GM23338 (cell line): ENCODE data around the gene SON. TPM values are rescaled to one million over a fixed set of nuclear protein-coding genes. Genes with fewer than 3 reads are reported as not detected.
"Not testable (repeated sequence)": the region's sequence is repeated elsewhere in the genome, so short reads cannot be mapped to it uniquely, and the experiment has no call there.

ENCODE experiments used
- ATAC-seq: fragments of 200-7000 bp; cut with Tn5 transposase; 3 replicates; pipeline ENCODE4 v1.9.1; 2020
- DNase-seq: peaks from one replicate; pipeline ENCODE4 v3.0.0-alpha.2; 2015; ENCODE audit warnings: low spot score
- H2AFZ ChIP-seq: fragments of 200-600 bp; sonication (generic); 2 replicates; pipeline ENCODE4 v1.8.0; 2016; ENCODE audit warnings: antibody characterized with exemption, mild to moderate bottlenecking, moderate library complexity
- H3F3A ChIP-seq: fragments of 200-600 bp; sonication (generic); replicated peaks from 2 replicates; pipeline ENCODE4 v1.8.0; 2017; ENCODE audit warnings: antibody characterized with exemption, mixed run types, low read depth
- H3K27ac ChIP-seq: fragments of 200-600 bp; sonication (generic); 2 replicates; pipeline ENCODE4 v1.6.1; 2016; ENCODE audit warnings: low read depth
- H3K27me3 ChIP-seq: fragments of 200-600 bp; sonication (generic); 2 replicates; pipeline ENCODE4 v1.8.0; 2016; ENCODE audit warnings: mild to moderate bottlenecking, mixed run types, moderate library complexity; ENCODE audit not compliant: insufficient read depth
- H3K36me3 ChIP-seq: fragments of 200-600 bp; sonication (generic); 2 replicates; pipeline ENCODE4 v1.8.0; 2016; ENCODE audit warnings: mild to moderate bottlenecking; ENCODE audit not compliant: insufficient read depth
- H3K4me1 ChIP-seq: fragments of 200-600 bp; sonication (generic); 2 replicates; pipeline ENCODE4 v1.8.0; 2016; ENCODE audit warnings: mild to moderate bottlenecking, moderate library complexity; ENCODE audit not compliant: insufficient read depth
- H3K4me2 ChIP-seq: fragments of 200-600 bp; sonication (generic); 2 replicates; pipeline ENCODE4 v1.7.1; 2017; ENCODE audit warnings: mixed run types
- H3K4me3 ChIP-seq: fragments of 200-600 bp; sonication (generic); 2 replicates; pipeline ENCODE4 v1.6.1; 2016; ENCODE audit warnings: mixed run types
- H3K79me2 ChIP-seq: fragments of 200-600 bp; sonication (generic); replicated peaks from 2 replicates; pipeline ENCODE4 v1.8.0; 2017; ENCODE audit warnings: mild to moderate bottlenecking; ENCODE audit not compliant: insufficient read depth
- H3K9me2 ChIP-seq: fragments of 200-600 bp; sonication (generic); 2 replicates; pipeline ENCODE4 v1.8.0; 2017; ENCODE audit not compliant: insufficient read depth
- H4K20me1 ChIP-seq: fragments of 200-600 bp; sonication (generic); replicated peaks from 2 replicates; pipeline ENCODE4 v1.8.0; 2017; ENCODE audit warnings: mild to moderate bottlenecking; ENCODE audit not compliant: insufficient read depth
- H3K27ac Mint-ChIP-seq: 2 replicates; pipeline ENCODE4 v1.8.0; 2020; ENCODE audit warnings: inconsistent platforms, mild to moderate bottlenecking, moderate library complexity, mixed read lengths
- H3K27me3 Mint-ChIP-seq: 3 replicates; pipeline ENCODE4 v1.8.0; 2022; ENCODE audit warnings: low read depth, mild to moderate bottlenecking, moderate library complexity, mixed read lengths, inconsistent platforms; ENCODE audit not compliant: insufficient read depth, poor library complexity
- H3K36me3 Mint-ChIP-seq: 3 replicates; pipeline ENCODE4 v1.8.0; 2021; ENCODE audit warnings: low read depth, mild to moderate bottlenecking, inconsistent platforms, moderate library complexity, mixed read lengths
- H3K4me1 Mint-ChIP-seq: 3 replicates; pipeline ENCODE4 v1.8.0; 2020; ENCODE audit warnings: mild to moderate bottlenecking, inconsistent platforms, mixed read lengths
- H3K4me3 Mint-ChIP-seq: 3 replicates; pipeline ENCODE4 v1.8.0; 2021; ENCODE audit warnings: moderate library complexity, mild to moderate bottlenecking, inconsistent platforms, mixed read lengths
- H3K9me3 Mint-ChIP-seq: 3 replicates; pipeline ENCODE4 v1.8.0; 2020; ENCODE audit warnings: moderate library complexity, mild to moderate bottlenecking, inconsistent platforms, mixed read lengths
- CREB1 ChIP-seq: fragments of 250-450 bp; sonication (Bioruptor Pico); IDR thresholded peaks from 2 replicates; pipeline ENCODE4 v1.5.0; 2020; ENCODE audit warnings: low read depth, mild to moderate bottlenecking, moderate library complexity
- ETS1 ChIP-seq: IDR thresholded peaks from 2 replicates; pipeline ENCODE4 v1.6.1; 2016; ENCODE audit warnings: antibody characterized with exemption
- EZH2 ChIP-seq: fragments of 200-600 bp; sonication (generic); IDR thresholded peaks from one replicate; pipeline ENCODE4 v1.8.0; 2017; ENCODE audit warnings: antibody characterized with exemption, mild to moderate bottlenecking, low read depth; ENCODE audit not compliant: unreplicated experiment
- EZH2phosphoT487 ChIP-seq: fragments of 200-600 bp; sonication (generic); IDR thresholded peaks from one replicate; pipeline ENCODE4 v1.8.1; 2018; ENCODE audit warnings: antibody characterized with exemption; ENCODE audit not compliant: unreplicated experiment
- JUNB ChIP-seq: IDR thresholded peaks from one replicate; pipeline ENCODE4 v1.6.1; 2016; ENCODE audit warnings: antibody characterized with exemption; ENCODE audit not compliant: unreplicated experiment
- NANOG ChIP-seq: IDR thresholded peaks from 2 replicates; pipeline ENCODE4 v1.6.1; 2016; ENCODE audit warnings: antibody characterized with exemption, borderline replicate concordance
- REST ChIP-seq: IDR thresholded peaks from one replicate; pipeline ENCODE4 v1.6.1; 2018; ENCODE audit warnings: antibody characterized with exemption; ENCODE audit not compliant: unreplicated experiment
- STAT1 ChIP-seq: IDR thresholded peaks from one replicate; pipeline ENCODE4 v1.6.1; 2016; ENCODE audit warnings: antibody characterized with exemption; ENCODE audit not compliant: unreplicated experiment
- ZNF331 ChIP-seq: fragments of 250-450 bp; sonication (Bioruptor Pico); IDR thresholded peaks from 2 replicates; pipeline ENCODE4 v1.5.0; 2020; ENCODE audit warnings: low read depth, mild to moderate bottlenecking, moderate library complexity
- ZNF462 ChIP-seq: fragments of 250-450 bp; sonication (Bioruptor Pico); IDR thresholded peaks from 2 replicates; pipeline ENCODE4 v1.5.0; 2020; ENCODE audit warnings: mild to moderate bottlenecking, moderate library complexity
- polyA plus RNA-seq: library from polyadenylated mRNA; unstranded; fragments of >200 nt; fragmentation: Nextera tagmentation; extraction: Ambion mirVana; gene quantifications from 2 replicates; pipeline ENCODE4 v1.2.1, GENCODE V29; 2016
- total RNA-seq: library from RNA; depleted of rRNA; stranded (reverse); fragments of >200 nt; shearing (Covaris generic); gene quantifications from 2 replicates; pipeline ENCODE4 v1.2.3, GENCODE V29; 2014

Gene SON
- total and polyA plus RNA-seq, 2 experiments from 2014 or later = 361 to 1,421 TPM

GRCh38 chr21:33507003-33507402 is 35.8 kb upstream of the SON start:
- H3K27ac ChIP-seq, H3K9me3 Mint-ChIP-seq, H3K4me3 Mint-ChIP-seq, H3K4me2 ChIP-seq, H3K27ac Mint-ChIP-seq, DNase-seq, H3K79me2 ChIP-seq, H3K9me2 ChIP-seq, H3K4me3 ChIP-seq, H3K4me1 ChIP-seq, H3K27me3 ChIP-seq, ATAC-seq, H3K4me1 Mint-ChIP-seq, H3K27me3 Mint-ChIP-seq, H2AFZ ChIP-seq: not testable (repeated sequence)
- Histone ChIP-seq H3K36me3 (peaks cover 71% of the 10 kb centered on the region), H4K20me1 (0 out of 2 replicates have a peak, but pooled peaks cover 10% of the 10 kb centered on the region), H3F3A (peaks cover 19% of the 10 kb centered on the region)
- H3K36me3 Mint-ChIP-seq = peaks cover 96% of the 10 kb centered on the region

GRCh38 chr21:33510826-33511225 is 32.0 kb upstream of the SON start:
- H3K9me3 Mint-ChIP-seq = no peaks in the 10 kb centered on the region; the same call in 1 of the 3 replicates
- H3K4me3 Mint-ChIP-seq = no peak overlapping the region
- Histone ChIP-seq H3K79me2 (no peaks in the 10 kb centered on the region), H3K36me3 (peaks cover 86% of the 10 kb centered on the region), H3K4me3 (no peak overlapping the region), H3F3A (peaks cover 16% of the 10 kb centered on the region), H3K27me3 (no peaks in the 10 kb centered on the region), H3K4me1 (no peaks in the 10 kb centered on the region), H2AFZ (no peak overlapping the region), H3K4me2 (no peak overlapping the region), H4K20me1 (peaks cover 10% of the 10 kb centered on the region; the same call in 1 of the 2 replicates), H3K27ac (no peak overlapping the region), H3K9me2 (no peaks in the 10 kb centered on the region)
- H3K27me3 Mint-ChIP-seq = peaks cover 2% of the 10 kb centered on the region
- ATAC-seq = no peak
- no peak for DNase-seq
- H3K4me1 Mint-ChIP-seq = no peaks in the 10 kb centered on the region
- H3K36me3 Mint-ChIP-seq = peaks cover 95% of the 10 kb centered on the region
- no peak overlapping the region for H3K27ac Mint-ChIP-seq
- no peak for TF ChIP-seq STAT1
- TF ChIP-seq ETS1 = no peak
- TF ChIP-seq EZH2phosphoT487 = no peak
- no peak for TF ChIP-seq CREB1
- no peak for TF ChIP-seq ZNF331 (CRISPR knock-in tag)
- TF ChIP-seq NANOG = no peak
- no peak for TF ChIP-seq EZH2
- no peak for TF ChIP-seq JUNB
- TF ChIP-seq ZNF462 (CRISPR knock-in tag) = no peak
- TF ChIP-seq REST = no peak
